ENCODE data around the gene ADCY10.
"Not testable (repeated sequence)": the region's sequence is repeated elsewhere in the genome, so short reads cannot be mapped to it uniquely, and the experiment has no call there.

The ADCY10 gene

GRCh38 chr1:167820684-167821355 lies 93.1 kb downstream of the ADCY10 start:
- peak overlapping the region; percentile 54 for H3K27ac ChIP-seq (ENCODE audit: low read depth, low read length)
- H3K27me3 ChIP-seq (ENCODE audit: control insufficient read depth in 5 of 5, insufficient read depth in 4 of 5, low read length in 5 of 5) = no peaks in the 10 kb centered on the region
- no peaks in the 10 kb centered on the region for H3K36me3 ChIP-seq (ENCODE audit: control insufficient read depth in 5 of 5, insufficient read depth in 5 of 5, low read length in 5 of 5)
- peaks cover 0 to 4% (median 0%) of the 10 kb centered on the region in 5 donors for H3K4me1 ChIP-seq (ENCODE audit: control insufficient read depth in 5 of 5, insufficient read depth in 5 of 5, low read length in 5 of 5)
- no peak overlapping the region for H3K4me3 ChIP-seq (ENCODE audit: low read depth in 1 of 5, low read length in 5 of 5)
- no peaks in the 10 kb centered on the region for H3K9me3 ChIP-seq (ENCODE audit: control insufficient read depth in 5 of 5, low read length in 5 of 5)
- H3K9ac ChIP-seq (ENCODE audit: low read length in 5 of 5) = no peak overlapping the region

DNA sequence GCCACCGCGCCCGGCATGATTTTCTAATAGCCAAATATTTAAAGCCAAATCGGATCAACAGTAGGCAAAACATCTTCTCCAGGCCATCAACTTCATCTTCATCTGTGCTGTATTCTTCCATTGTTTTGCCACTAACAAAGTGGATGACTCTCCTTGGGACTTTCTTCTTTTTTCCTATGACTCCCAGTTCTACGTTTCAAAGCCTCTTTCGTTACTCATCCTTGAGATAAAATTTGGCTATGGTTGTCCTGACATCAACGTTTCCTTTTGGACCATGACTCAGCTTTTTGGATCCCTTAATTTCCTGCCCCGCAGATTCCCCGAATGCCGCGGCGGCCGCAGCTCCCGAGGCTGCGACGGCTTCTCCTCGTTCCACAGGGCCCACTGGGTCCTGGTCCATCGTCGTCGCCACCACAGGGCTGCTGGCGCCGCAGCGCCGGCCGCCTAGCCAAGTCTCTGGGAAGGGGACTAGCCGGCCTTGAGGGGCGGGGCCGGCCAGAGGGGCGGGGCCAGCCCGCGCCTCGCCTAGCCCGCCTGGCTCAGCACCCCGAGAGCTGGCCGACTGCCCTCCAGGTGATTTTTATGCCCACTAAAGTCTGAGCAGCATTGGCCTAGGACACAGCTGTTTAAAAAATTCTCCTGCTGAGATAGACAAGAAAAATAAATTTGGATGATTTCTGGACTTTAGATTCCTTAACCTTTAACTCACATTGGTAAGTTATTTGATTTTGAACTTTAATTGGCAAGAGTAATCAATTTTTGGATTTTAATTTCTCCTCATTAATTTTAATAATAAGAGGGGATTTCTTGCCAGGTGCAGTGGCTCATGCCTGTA lies 93.9 kb downstream of the ADCY10 start:
- Histone ChIP-seq H3K27ac (ENCODE audit: low read depth, low read length) (peak overlapping the region; percentile 54), H3K36me3 (ENCODE audit: control insufficient read depth in 5 of 5, insufficient read depth in 5 of 5, low read length in 5 of 5) (no peaks in the 10 kb centered on the region), H3K9ac (ENCODE audit: low read length in 5 of 5) (peak overlapping the region in 3 of 5 donors; percentile 32 to 48 (median 47)), H3K27me3 (ENCODE audit: control insufficient read depth in 5 of 5, insufficient read depth in 4 of 5, low read length in 5 of 5) (no peaks in the 10 kb centered on the region), H3K4me3 (ENCODE audit: low read depth in 1 of 5, low read length in 5 of 5) (peak overlapping the region; percentile 22 to 51 (median 42)), H3K4me1 (ENCODE audit: control insufficient read depth in 5 of 5, insufficient read depth in 5 of 5, low read length in 5 of 5) (peaks cover 0 to 4% (median 0%) of the 10 kb centered on the region in 5 donors), H3K9me3 (ENCODE audit: control insufficient read depth in 5 of 5, low read length in 5 of 5) (peaks cover 0 to 2% (median 0%) of the 10 kb centered on the region in 5 donors)

DNA sequence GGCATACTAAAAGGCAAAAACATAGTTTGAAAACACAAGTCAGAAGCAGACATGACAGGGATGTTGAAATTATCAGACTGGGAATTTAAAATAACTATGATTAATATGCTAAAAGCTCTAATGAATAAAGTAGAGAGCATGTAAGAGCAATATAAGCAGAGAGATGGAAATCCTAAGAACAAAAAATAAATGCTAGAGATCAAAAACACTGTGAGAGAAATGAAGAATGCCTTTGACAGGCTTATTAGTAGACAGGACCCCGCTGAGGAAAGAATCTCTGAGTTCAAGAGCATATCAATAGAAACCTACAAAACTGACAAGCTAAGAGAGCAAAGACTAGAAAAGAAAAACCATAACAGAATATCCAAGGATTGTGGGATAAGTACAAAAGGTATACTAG lies 98.3 kb downstream of the ADCY10 start:
- Histone ChIP-seq H3K36me3 (ENCODE audit: control insufficient read depth in 5 of 5, insufficient read depth in 5 of 5, low read length in 5 of 5) (no peaks in the 10 kb centered on the region), H3K4me3 (ENCODE audit: low read depth in 1 of 5, low read length in 5 of 5) (no peak overlapping the region), H3K4me1 (ENCODE audit: control insufficient read depth in 5 of 5, insufficient read depth in 5 of 5, low read length in 5 of 5) (peaks cover 0 to 4% (median 0%) of the 10 kb centered on the region in 5 donors), H3K9ac (ENCODE audit: low read length in 5 of 5) (no peak overlapping the region), H3K9me3 (ENCODE audit: control insufficient read depth in 5 of 5, low read length in 5 of 5) (peaks cover 0 to 3% (median 0%) of the 10 kb centered on the region in 5 donors), H3K27me3 (ENCODE audit: control insufficient read depth in 5 of 5, insufficient read depth in 4 of 5, low read length in 5 of 5) (no peaks in the 10 kb centered on the region), H3K27ac (ENCODE audit: low read depth, low read length) (no peak overlapping the region)

- Histone ChIP-seq H3K4me1 (ENCODE audit: control insufficient read depth in 5 of 5, insufficient read depth in 5 of 5, low read length in 5 of 5) (no peaks in the 10 kb centered on the region), H3K9me3 (ENCODE audit: control insufficient read depth in 5 of 5, low read length in 5 of 5) (peaks cover 0 to 3% (median 0%) of the 10 kb centered on the region in 5 donors), H3K36me3 (ENCODE audit: control insufficient read depth in 5 of 5, insufficient read depth in 5 of 5, low read length in 5 of 5) (no peaks in the 10 kb centered on the region), H3K27me3 (ENCODE audit: control insufficient read depth in 5 of 5, insufficient read depth in 4 of 5, low read length in 5 of 5) (no peaks in the 10 kb centered on the region), H3K4me3 (ENCODE audit: low read depth in 1 of 5, low read length in 5 of 5) (no peak overlapping the region), H3K27ac (ENCODE audit: low read depth, low read length) (no peak overlapping the region), H3K9ac (ENCODE audit: low read length in 5 of 5) (no peak overlapping the region)
Measured at GRCh38 chr1:167812972-167813371, 101.0 kb downstream of the ADCY10 start.

DNA sequence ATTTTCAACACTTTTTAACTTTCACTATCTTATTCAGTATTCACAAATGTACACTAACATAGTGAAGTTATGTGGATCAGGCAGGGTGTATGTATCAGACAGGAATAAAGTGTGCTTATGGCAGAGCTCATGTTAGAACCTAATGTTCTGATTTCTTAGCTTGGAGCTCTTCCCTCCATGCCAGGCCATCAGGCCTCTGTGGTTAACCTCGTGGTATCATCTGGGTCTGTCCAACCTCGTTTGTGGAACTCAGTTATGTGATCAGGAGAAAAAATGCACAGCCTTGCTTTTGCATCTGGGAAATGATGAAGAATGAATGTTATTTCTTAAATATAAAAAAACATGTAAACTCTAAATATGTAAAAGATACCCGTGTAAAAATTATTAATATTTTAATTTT lies 105.2 kb downstream of the ADCY10 start:
- no peaks in the 10 kb centered on the region for H3K27me3 ChIP-seq (ENCODE audit: control insufficient read depth in 5 of 5, insufficient read depth in 4 of 5, low read length in 5 of 5)
- H3K27ac ChIP-seq (ENCODE audit: low read depth, low read length) = no peak overlapping the region
- no peak overlapping the region for H3K9ac ChIP-seq (ENCODE audit: low read length in 5 of 5)
- peaks cover 0 to 3% (median 0%) of the 10 kb centered on the region in 5 donors for H3K9me3 ChIP-seq (ENCODE audit: control insufficient read depth in 5 of 5, low read length in 5 of 5)
- H3K36me3 ChIP-seq (ENCODE audit: control insufficient read depth in 5 of 5, insufficient read depth in 5 of 5, low read length in 5 of 5) = no peaks in the 10 kb centered on the region
- H3K4me3 ChIP-seq (ENCODE audit: low read depth in 1 of 5, low read length in 5 of 5) = no peak overlapping the region
- H3K4me1 ChIP-seq (ENCODE audit: control insufficient read depth in 5 of 5, insufficient read depth in 5 of 5, low read length in 5 of 5) = no peaks in the 10 kb centered on the region

- Histone ChIP-seq H3K27ac (ENCODE audit: low read depth, low read length) (no peak overlapping the region), H3K36me3 (ENCODE audit: control insufficient read depth in 5 of 5, insufficient read depth in 5 of 5, low read length in 5 of 5) (no peaks in the 10 kb centered on the region), H3K4me1 (ENCODE audit: control insufficient read depth in 5 of 5, insufficient read depth in 5 of 5, low read length in 5 of 5) (peaks cover 0 to 3% (median 2%) of the 10 kb centered on the region in 5 donors), H3K4me3 (ENCODE audit: low read depth in 1 of 5, low read length in 5 of 5) (no peak overlapping the region), H3K27me3 (ENCODE audit: control insufficient read depth in 5 of 5, insufficient read depth in 4 of 5, low read length in 5 of 5) (no peaks in the 10 kb centered on the region), H3K9me3 (ENCODE audit: control insufficient read depth in 5 of 5, low read length in 5 of 5) (peaks cover 0 to under 1% (median 0%) of the 10 kb centered on the region in 5 donors), H3K9ac (ENCODE audit: low read length in 5 of 5) (no peak overlapping the region)
Measured at GRCh38 chr1:167808104-167808503, 105.8 kb downstream of the ADCY10 start.

GRCh38 chr1:167806676-167807075 lies 107.3 kb downstream of the ADCY10 start:
- not testable (repeated sequence) for H3K27ac ChIP-seq (ENCODE audit: low read depth, low read length); H3K9me3 ChIP-seq (ENCODE audit: control insufficient read depth in 5 of 5, low read length in 5 of 5); H3K4me3 ChIP-seq (ENCODE audit: low read depth in 1 of 5, low read length in 5 of 5); H3K27me3 ChIP-seq (ENCODE audit: control insufficient read depth in 5 of 5, insufficient read depth in 4 of 5, low read length in 5 of 5); H3K9ac ChIP-seq (ENCODE audit: low read length in 5 of 5); H3K4me1 ChIP-seq (ENCODE audit: control insufficient read depth in 5 of 5, insufficient read depth in 5 of 5, low read length in 5 of 5); H3K36me3 ChIP-seq (ENCODE audit: control insufficient read depth in 5 of 5, insufficient read depth in 5 of 5, low read length in 5 of 5)

GRCh38 chr1:167806235-167806634 lies 107.7 kb downstream of the ADCY10 start:
- not testable (repeated sequence) for H3K4me3 ChIP-seq (ENCODE audit: low read depth in 1 of 5, low read length in 5 of 5); H3K27me3 ChIP-seq (ENCODE audit: control insufficient read depth in 5 of 5, insufficient read depth in 4 of 5, low read length in 5 of 5)

GRCh38 chr1:167805041-167805556 lies 108.8 kb downstream of the ADCY10 start:
- no peak overlapping the region for H3K9ac ChIP-seq (ENCODE audit: low read length in 5 of 5)
- no peaks in the 10 kb centered on the region for H3K36me3 ChIP-seq (ENCODE audit: control insufficient read depth in 5 of 5, insufficient read depth in 5 of 5, low read length in 5 of 5)
- H3K9me3 ChIP-seq (ENCODE audit: control insufficient read depth in 5 of 5, low read length in 5 of 5) = no peaks in the 10 kb centered on the region
- H3K27ac ChIP-seq (ENCODE audit: low read depth, low read length) = no peak overlapping the region
- H3K4me1 ChIP-seq (ENCODE audit: control insufficient read depth in 5 of 5, insufficient read depth in 5 of 5, low read length in 5 of 5) = peaks cover 0 to 8% (median 4%) of the 10 kb centered on the region in 5 donors
- no peaks in the 10 kb centered on the region for H3K27me3 ChIP-seq (ENCODE audit: control insufficient read depth in 5 of 5, insufficient read depth in 4 of 5, low read length in 5 of 5)
- H3K4me3 ChIP-seq (ENCODE audit: low read depth in 1 of 5, low read length in 5 of 5) = no peak overlapping the region

More at GRCh38 chr1:167806235-167806634, 107.7 kb downstream of the ADCY10 start:
- H3K27ac ChIP-seq (ENCODE audit: low read depth, low read length); H3K4me1 ChIP-seq (ENCODE audit: control insufficient read depth in 5 of 5, insufficient read depth in 5 of 5, low read length in 5 of 5); H3K36me3 ChIP-seq (ENCODE audit: control insufficient read depth in 5 of 5, insufficient read depth in 5 of 5, low read length in 5 of 5); H3K9ac ChIP-seq (ENCODE audit: low read length in 5 of 5); H3K9me3 ChIP-seq (ENCODE audit: control insufficient read depth in 5 of 5, low read length in 5 of 5): not testable (repeated sequence)

Measured in subcutaneous abdominal adipose tissue (tissue), 5 donors.